ENCODE data around the gene CDC42EP5.
"Not testable (repeated sequence)": the region's sequence is repeated elsewhere in the genome, so short reads cannot be mapped to it uniquely, and the experiment has no call there.

DNA sequence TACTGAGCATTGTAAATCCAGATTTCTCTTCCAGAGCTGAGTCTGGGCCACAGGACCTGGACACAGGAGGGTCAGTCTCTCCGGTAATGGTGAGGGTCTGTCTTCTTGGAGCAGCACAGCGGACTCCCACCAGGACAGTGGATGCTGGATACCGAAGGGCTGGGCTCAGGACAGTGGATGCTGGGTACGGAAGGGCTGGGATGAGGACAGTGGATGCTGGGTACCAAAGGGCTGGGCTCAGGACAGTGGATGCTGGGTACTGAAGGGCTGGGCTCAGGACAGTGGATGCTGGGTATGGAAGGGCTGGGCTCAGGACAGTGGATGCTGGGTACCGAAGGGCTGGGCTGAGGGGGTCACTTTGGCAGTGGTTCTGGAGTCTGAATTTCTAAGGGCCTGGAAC is 20.0 kb upstream of the CDC42EP5 start:
- not testable (repeated sequence) for TF ChIP-seq POLR2A (IDR thresholded peaks at IDR 0.05; ENCODE audit: low read depth, low read length); POLR2AphosphoS5 (IDR thresholded peaks at IDR 0.05; ENCODE audit: low read depth, low read length); TAF1 (IDR thresholded peaks at IDR 0.05; ENCODE audit: low read depth, low read length); POU2F2 (IDR thresholded peaks at IDR 0.05; ENCODE audit: low read depth, low read length); SPI1 (IDR thresholded peaks at IDR 0.05; ENCODE audit: low read depth, low read length); PAX5 (IDR thresholded peaks at IDR 0.05; ENCODE audit: insufficient read depth, low read length, severe bottlenecking)

All from GM12891 (cell line).